K562 (cell line): ENCODE results near the gene GCC1. TPM values are rescaled to one million over a fixed set of nuclear protein-coding genes. Genes with fewer than 3 reads are reported as not detected.

Experiments
- ATAC-seq: fragments of 200-7000 bp; cut with Tn5 transposase; 3 replicates; pipeline ENCODE4 v1.9.1; 2020; ENCODE audit warnings: moderate library complexity
- BruUV-seq: library from RNA; stranded (reverse); fragments of 400-500 nt; replicated peaks from 2 replicates; lab custom pipeline; 2021; lab: Mats Ljungman, UMichigan
- CTCF ChIA-PET: fragments of 300-600 bp; formaldehyde crosslinking; extraction: SDS; loops from one replicate; lab custom pipeline; 2021; ENCODE audit warnings: low intra/inter-chr PET ratio; lab: Yijun Ruan, JAX
- POLR2A ChIA-PET: fragments of 300-600, 350-650 bp; sonication (Branson Sonifier 250); formaldehyde crosslinking; extraction: SDS; loops from one replicate; lab custom pipeline; 2021; ENCODE audit warnings: antibody characterized with exemption, inconsistent platforms; lab: Yijun Ruan, JAX
- DNase-seq, 4 experiments: peaks; one replicate each; pipeline versions ENCODE4 v3.0.0 to v3.0.0-alpha.2; 2011 to 2018; ENCODE audit warnings: low spot score in 3 of 4, mixed read lengths in 3 of 4; ENCODE audit errors: extremely low read depth in 1 of 4
- FAIRE-seq: peaks from 2 replicates; lab custom pipeline; 2011; peaks lifted over from hg19 to GRCh38; lab: Jason Lieb, UNC
- H2AFZ ChIP-seq: 2 replicates; pipeline ENCODE4 v1.6.0; 2011; ENCODE audit warnings: low read depth, low read length, control low read depth, inconsistent platforms
- H3K27ac ChIP-seq: fragments of 200-600 bp; 3 replicates; pipeline ENCODE4 v1.8.0; 2011; ENCODE audit warnings: low read depth, mild to moderate bottlenecking, control low read depth, inconsistent platforms, low read length, moderate library complexity, mixed read lengths; ENCODE audit errors: extremely low read depth
- H3K27me3 ChIP-seq, 2 experiments: fragments of 300-600 bp in 1 of 2; 2 replicates in 1 of 2; 3 replicates in 1 of 2; pipeline versions ENCODE4 v1.6.0 to v1.8.0; 2011; ENCODE audit warnings: inconsistent platforms in 2 of 2, low read length in 2 of 2, mild to moderate bottlenecking in 1 of 2, mixed read lengths in 1 of 2, moderate library complexity in 1 of 2; ENCODE audit not compliant: control insufficient read depth in 2 of 2, insufficient read depth in 2 of 2
- H3K36me3 ChIP-seq: fragments of 300-600 bp; 3 replicates; pipeline ENCODE4 v1.8.0; 2011; ENCODE audit warnings: mild to moderate bottlenecking, low read length, inconsistent platforms; ENCODE audit not compliant: control insufficient read depth, insufficient read depth
- H3K4me1 ChIP-seq, 2 experiments: fragments of 200-600 bp in 1 of 2; replicated peaks in 1 of 2; 2 replicates in 1 of 2; 3 replicates in 1 of 2; pipeline versions ENCODE4 v1.5.1 to v1.8.0; 2011; ENCODE audit warnings: inconsistent platforms in 2 of 2, low read length in 2 of 2, mild to moderate bottlenecking in 1 of 2, mixed read lengths in 1 of 2, moderate library complexity in 1 of 2; ENCODE audit not compliant: control insufficient read depth in 2 of 2, insufficient read depth in 2 of 2
- H3K4me2 ChIP-seq: 2 replicates; pipeline ENCODE4 v1.6.1; 2011; ENCODE audit warnings: low read length, control low read depth, inconsistent platforms, mixed read lengths; ENCODE audit not compliant: insufficient read depth
- H3K4me3 ChIP-seq: fragments of 200-600 bp; sonication (generic), shearing (Covaris generic); 2 replicates; pipeline ENCODE4 v1.5.1; 2016; ENCODE audit warnings: control low read depth, inconsistent platforms
- H3K79me2 ChIP-seq: fragments of 200-600 bp; 3 replicates; pipeline ENCODE4 v1.8.0; 2011; ENCODE audit warnings: low read length, inconsistent platforms; ENCODE audit not compliant: control insufficient read depth, insufficient read depth
- H3K9ac ChIP-seq, 2 experiments: 2 replicates each; pipeline versions ENCODE4 v1.6.0 to v1.6.1; 2011; ENCODE audit warnings: low read depth in 2 of 2, low read length in 2 of 2, control low read depth in 1 of 2, inconsistent platforms in 1 of 2, mild to moderate bottlenecking in 1 of 2, mixed read lengths in 1 of 2; ENCODE audit not compliant: insufficient read depth in 1 of 2
- H3K9me1 ChIP-seq: one replicate; pipeline ENCODE4 v1.6.0; 2011; ENCODE audit warnings: inconsistent platforms, mild to moderate bottlenecking, low read length, moderate library complexity; ENCODE audit not compliant: control insufficient read depth, insufficient read depth
- H3K9me3 ChIP-seq: replicated peaks from 2 replicates; pipeline ENCODE4 v1.5.1; 2011; ENCODE audit warnings: low read depth, low read length, inconsistent platforms; ENCODE audit not compliant: control insufficient read depth, insufficient read depth
- H4K20me1 ChIP-seq: replicated peaks from 2 replicates; pipeline ENCODE4 v1.6.1; 2011; ENCODE audit warnings: low read length, inconsistent platforms, mixed read lengths; ENCODE audit not compliant: control insufficient read depth, insufficient read depth
- ATF1 ChIP-seq, 2 experiments: fragments of 450-650 bp in 1 of 2; IDR thresholded peaks; 2 replicates each; pipeline ENCODE4 v1.6.1; 2016; ENCODE audit warnings: missing compliant biosample characterization in 1 of 2, missing genetic modification characterization in 1 of 2
- DNMT1 ChIP-seq: fragments of 450-650 bp; IDR thresholded peaks from 2 replicates; pipeline ENCODE4 v1.6.1; 2016; ENCODE audit warnings: antibody characterized with exemption, mild to moderate bottlenecking
- TCFL5 ChIP-seq: fragments of 250-450 bp; sonication (Bioruptor Pico); conservative IDR thresholded peaks from 2 replicates; pipeline ENCODE4 v1.6.1; 2021; ENCODE audit warnings: mild to moderate bottlenecking, moderate library complexity, matching md5 sums
- ZBTB17 ChIP-seq: fragments of 450-650 bp; formaldehyde crosslinking; IDR thresholded peaks from 2 replicates; pipeline ENCODE4 v1.4.0; 2020; ENCODE audit warnings: mild to moderate bottlenecking
- ZNF780A ChIP-seq: fragments of 250-450 bp; sonication (Bioruptor Pico); IDR thresholded peaks from 2 replicates; pipeline ENCODE4 v1.5.0; 2021; ENCODE audit warnings: mild to moderate bottlenecking
- ZNF79 ChIP-seq: fragments of 250-450 bp; sonication (Bioruptor Pico); IDR thresholded peaks from 2 replicates; pipeline ENCODE4 v1.4.0; 2020; ENCODE audit warnings: low read depth, mild to moderate bottlenecking, moderate library complexity
- in situ Hi-C: fragments of 300-500 bp; cut with MboI; formaldehyde crosslinking; loops from 4 replicates; pipeline ENCODE4 v1.15.0; 2018; ENCODE audit warnings: inconsistent platforms, mixed read lengths
- intact Hi-C: fragments of 100-400 bp; cut with micrococcal nuclease; formaldehyde crosslinking; loops from 2 replicates; pipeline ENCODE4 v1.14.2; 2022
- polyA plus RNA-seq, 8 experiments: library from polyadenylated mRNA; depleted of rRNA in 4 of 8; stranded (reverse) in 5 of 8; unstranded in 3 of 8; fragments of >200 nt; fragmentation: Nextera tagmentation in 2 of 8; fragmentation: Illumina TruSeq in 1 of 8; extraction: Ambion mirVana in 2 of 8; extraction: Trizol in 1 of 8; gene quantifications; 2 replicates each; pipeline versions ENCODE4 v1.2.1 to v1.2.3, GENCODE V29; 2011 to 2014; ENCODE audit warnings: inconsistent platforms in 1 of 8, missing spikeins in 1 of 8
- total RNA-seq, 7 experiments: library from RNA; depleted of rRNA in 6 of 7; stranded (reverse); fragments of >200 nt in 6 of 7; fragmentation: Illumina TruSeq in 2 of 7; extraction: Trizol in 2 of 7; gene quantifications; 2 replicates each; pipeline versions ENCODE4 v1.2.1 to v1.2.3, GENCODE V29; 2011 to 2021; ENCODE audit warnings: low replicate concordance in 1 of 7
- TF ChIP-seq, protein P1 (sequence below): fragments of 250-450 bp; sonication (Bioruptor Pico); IDR thresholded peaks from 2 replicates; pipeline ENCODE4 v1.4.0; 2020
- TF ChIP-seq, protein P2 (sequence below), 2 experiments: fragments of 450-650 bp in 1 of 2; sonication (generic) in 1 of 2; formaldehyde crosslinking; conservative IDR thresholded peaks; 2 replicates each; pipeline versions ENCODE4 v1.4.0 to v1.8.1; 2020 to 2022; ENCODE audit warnings: mild to moderate bottlenecking in 1 of 2, missing genetic modification reagents in 1 of 2
- TF ChIP-seq, protein P3 (sequence below): IDR thresholded peaks from 3 replicates; pipeline ENCODE4 v1.6.1; 2011; ENCODE audit warnings: borderline replicate concordance, mild to moderate bottlenecking, moderate library complexity; ENCODE audit not compliant: insufficient read length; ENCODE audit errors: extremely low read depth
- TF ChIP-seq, protein P4 (sequence below), 2 experiments: fragments of 450-650 bp in 1 of 2; sonication (generic) in 1 of 2; formaldehyde crosslinking in 1 of 2; IDR thresholded peaks in 1 of 2; conservative IDR thresholded peaks in 1 of 2; 2 replicates each; pipeline versions ENCODE4 v1.6.1 to v1.8.1; 2016 to 2023; ENCODE audit warnings: mild to moderate bottlenecking in 2 of 2, moderate library complexity in 2 of 2, inconsistent platforms in 1 of 2, missing genetic modification reagents in 1 of 2

GCC1 gene
- total and polyA plus RNA-seq, 9 of the 15 experiments (the other 6 are each of a cell fraction or from before 2014, with no cell fraction given), result 1.9 to 19.8 (median 10.9) TPM

DNA sequence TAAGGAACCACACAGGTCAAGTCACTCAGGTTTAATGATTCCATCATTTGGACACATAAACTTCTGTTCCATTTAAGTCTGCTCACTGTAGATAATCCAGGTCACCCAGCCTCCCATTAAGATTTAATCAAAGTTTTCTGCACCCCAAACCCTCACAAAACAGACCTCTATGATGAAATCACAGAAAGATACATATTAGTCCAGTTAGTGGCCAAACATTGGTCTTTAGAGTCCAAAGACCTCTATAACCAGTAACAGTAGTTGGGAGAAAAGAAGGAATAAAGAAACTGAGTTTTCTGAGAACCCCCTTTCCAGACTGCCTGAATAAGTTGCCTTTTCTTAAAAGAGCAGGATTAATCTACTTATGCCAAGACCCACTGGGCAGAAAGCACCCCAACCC lies 4.8 kb downstream of the GCC1 start:
- peaks cover 20% of the 10 kb centered on the region for H3K79me2 ChIP-seq
- POLR2A ChIA-PET, result interaction anchor here (0.7 to 1.5 kb wide), 5 partner anchors 12 to 326 kb away, joined by 3 to 5 read pairs (median 4); no protein-coding TSS in a partner anchor
- H3K27me3 ChIP-seq, result no peaks in the 10 kb centered on the region
- H3K4me3 ChIP-seq, result no peak overlapping the region
- H3K36me3 ChIP-seq, result peaks cover 41% of the 10 kb centered on the region
- H2AFZ ChIP-seq, result no peak overlapping the region
- no peak overlapping the region for H3K9ac ChIP-seq
- H4K20me1 ChIP-seq, result peaks cover 23% of the 10 kb centered on the region
- no peak overlapping the region for H3K27ac ChIP-seq
- TF ChIP-seq ZNF780A (CRISPR knock-in tag), result no peak
- no peak for TF ChIP-seq DNMT1
- TF ChIP-seq, protein P1, sequence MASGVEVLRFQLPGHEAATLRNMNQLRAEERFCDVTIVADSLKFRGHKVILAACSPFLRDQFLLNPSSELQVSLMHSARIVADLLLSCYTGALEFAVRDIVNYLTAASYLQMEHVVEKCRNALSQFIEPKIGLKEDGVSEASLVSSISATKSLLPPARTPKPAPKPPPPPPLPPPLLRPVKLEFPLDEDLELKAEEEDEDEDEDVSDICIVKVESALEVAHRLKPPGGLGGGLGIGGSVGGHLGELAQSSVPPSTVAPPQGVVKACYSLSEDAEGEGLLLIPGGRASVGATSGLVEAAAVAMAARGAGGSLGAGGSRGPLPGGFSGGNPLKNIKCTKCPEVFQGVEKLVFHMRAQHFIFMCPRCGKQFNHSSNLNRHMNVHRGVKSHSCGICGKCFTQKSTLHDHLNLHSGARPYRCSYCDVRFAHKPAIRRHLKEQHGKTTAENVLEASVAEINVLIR (CRISPR knock-in tag), result no peak
- TF ChIP-seq TCFL5 (CRISPR knock-in tag), result no peak
- TF ChIP-seq, protein P2, sequence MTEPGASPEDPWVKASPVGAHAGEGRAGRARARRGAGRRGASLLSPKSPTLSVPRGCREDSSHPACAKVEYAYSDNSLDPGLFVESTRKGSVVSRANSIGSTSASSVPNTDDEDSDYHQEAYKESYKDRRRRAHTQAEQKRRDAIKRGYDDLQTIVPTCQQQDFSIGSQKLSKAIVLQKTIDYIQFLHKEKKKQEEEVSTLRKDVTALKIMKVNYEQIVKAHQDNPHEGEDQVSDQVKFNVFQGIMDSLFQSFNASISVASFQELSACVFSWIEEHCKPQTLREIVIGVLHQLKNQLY (CRISPR knock-in tag; conservative IDR thresholded peaks at IDR 0.05), result no peak
- TF ChIP-seq, protein P3, sequence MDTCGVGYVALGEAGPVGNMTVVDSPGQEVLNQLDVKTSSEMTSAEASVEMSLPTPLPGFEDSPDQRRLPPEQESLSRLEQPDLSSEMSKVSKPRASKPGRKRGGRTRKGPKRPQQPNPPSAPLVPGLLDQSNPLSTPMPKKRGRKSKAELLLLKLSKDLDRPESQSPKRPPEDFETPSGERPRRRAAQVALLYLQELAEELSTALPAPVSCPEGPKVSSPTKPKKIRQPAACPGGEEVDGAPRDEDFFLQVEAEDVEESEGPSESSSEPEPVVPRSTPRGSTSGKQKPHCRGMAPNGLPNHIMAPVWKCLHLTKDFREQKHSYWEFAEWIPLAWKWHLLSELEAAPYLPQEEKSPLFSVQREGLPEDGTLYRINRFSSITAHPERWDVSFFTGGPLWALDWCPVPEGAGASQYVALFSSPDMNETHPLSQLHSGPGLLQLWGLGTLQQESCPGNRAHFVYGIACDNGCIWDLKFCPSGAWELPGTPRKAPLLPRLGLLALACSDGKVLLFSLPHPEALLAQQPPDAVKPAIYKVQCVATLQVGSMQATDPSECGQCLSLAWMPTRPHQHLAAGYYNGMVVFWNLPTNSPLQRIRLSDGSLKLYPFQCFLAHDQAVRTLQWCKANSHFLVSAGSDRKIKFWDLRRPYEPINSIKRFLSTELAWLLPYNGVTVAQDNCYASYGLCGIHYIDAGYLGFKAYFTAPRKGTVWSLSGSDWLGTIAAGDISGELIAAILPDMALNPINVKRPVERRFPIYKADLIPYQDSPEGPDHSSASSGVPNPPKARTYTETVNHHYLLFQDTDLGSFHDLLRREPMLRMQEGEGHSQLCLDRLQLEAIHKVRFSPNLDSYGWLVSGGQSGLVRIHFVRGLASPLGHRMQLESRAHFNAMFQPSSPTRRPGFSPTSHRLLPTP, result no peak
- no peak for TF ChIP-seq ZNF79 (CRISPR knock-in tag)
- TF ChIP-seq ATF1 (CRISPR knock-in tag; IDR thresholded peaks at IDR 0.05), result no peak
- no peak for TF ChIP-seq ATF1 (tag; IDR thresholded peaks at IDR 0.05)
- no peak for TF ChIP-seq ZBTB17 (CRISPR knock-in tag)
- TF ChIP-seq, protein P4, sequence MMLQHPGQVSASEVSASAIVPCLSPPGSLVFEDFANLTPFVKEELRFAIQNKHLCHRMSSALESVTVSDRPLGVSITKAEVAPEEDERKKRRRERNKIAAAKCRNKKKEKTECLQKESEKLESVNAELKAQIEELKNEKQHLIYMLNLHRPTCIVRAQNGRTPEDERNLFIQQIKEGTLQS (IDR thresholded peaks at IDR 0.05), result no peak
- TF ChIP-seq, protein P4 (CRISPR knock-in tag; conservative IDR thresholded peaks at IDR 0.05), result no peak
- peaks cover 11 to 26% of the 10 kb centered on the region in 2 experiments; a peak in 4 of 5 replicates for H3K4me1 ChIP-seq
- DNase-seq (no peak), FAIRE-seq (no peak), ATAC-seq (no peak)
- no peak overlapping the region for H3K4me2 ChIP-seq
- in situ Hi-C loops (no loop called here), intact Hi-C loops (no loop called here)
- BruUV-seq, result no TSS peak
- peaks cover 5% of the 10 kb centered on the region for H3K9me1 ChIP-seq
- H3K9me3 ChIP-seq, result no peaks in the 10 kb centered on the region
- CTCF ChIA-PET, result no interaction called here
